Left ventricle myocardium superior (tissue), 1 donor: ENCODE results near the gene CCNJL. TPM values are rescaled to one million over a fixed set of nuclear protein-coding genes. Genes with fewer than 3 reads are reported as not detected.

Experiments used
- total RNA-seq: library from RNA; stranded (reverse); fragmentation: NEBNext Ultra II Directional; extraction: Animal tissue kit (Norgen Biotek cat#: 25700); gene quantifications from one replicate; pipeline ENCODE4 v1.2.1, GENCODE V29; 2021
- donor health status: DM: no; HTN: yes; CAD: no; lungs with severe emphysema.

CCNJL gene
- total RNA-seq, 1 donor from 2014 or later = 9.1 TPM

Other genes with a start within 250 kb of the CCNJL start
- 11.4 TPM for gene PWWP2A, start 193.1 kb downstream of the CCNJL start, total RNA-seq
- 3.3 TPM for gene FABP6, start 83.1 kb downstream of the CCNJL start, total RNA-seq
- 1.3 TPM for gene C1QTNF2, start 58.1 kb upstream of the CCNJL start, total RNA-seq
- gene FAM200C, start 87.5 kb upstream of the CCNJL start, total RNA-seq = 4.3 TPM
- gene SLU7, start 106.5 kb upstream of the CCNJL start, total RNA-seq = 46.5 TPM
- 1.4 TPM for gene PTTG1, start 109.3 kb upstream of the CCNJL start, total RNA-seq